IMR-90 (cell line): ENCODE results near the gene INSL3. TPM values are rescaled to one million over a fixed set of nuclear protein-coding genes. Genes with fewer than 3 reads are reported as not detected.

Experiments
- RAD21 ChIP-seq: IDR thresholded peaks from 2 replicates; pipeline ENCODE4 v1.6.1; 2012; ENCODE audit warnings: low read length, improper control_type of control experiment
- microRNA-seq, 2 experiments: library from miRNA; stranded (forward) in 1 of 2; unstranded in 1 of 2; fragments of 10-50 nt in 1 of 2; fragments of <30 nt in 1 of 2; gene quantifications in 1 of 2; microRNA quantifications in 1 of 2; one replicate each; pipeline versions ENCODE3 to v1.1.0; 2013 to 2020; ENCODE audit not compliant: insufficient read depth in 1 of 2, insufficient read length in 1 of 2, unreplicated experiment in 1 of 2
- polyA plus RNA-seq, 3 experiments: library from polyadenylated mRNA; depleted of rRNA; stranded (reverse); fragments of >200 nt; gene quantifications; 2 replicates each; pipeline ENCODE4 v1.2.3, GENCODE V29; 2012; ENCODE audit warnings: low replicate concordance in 1 of 3
- small RNA-seq, 5 experiments: library from RNA; depleted of rRNA; stranded (forward); fragments of <200 nt; gene quantifications; one replicate each; pipeline ENCODE3, GENCODE V24; 2012
- total RNA-seq: library from RNA; depleted of rRNA; stranded (reverse); fragments of >200 nt; gene quantifications from 2 replicates; pipeline ENCODE4 v1.2.3, GENCODE V29; 2012; rRNA removed

Gene INSL3
- total and polyA plus RNA-seq, 2 of the 4 experiments (the other 2 are of a cell fraction), result not detected

DNA sequence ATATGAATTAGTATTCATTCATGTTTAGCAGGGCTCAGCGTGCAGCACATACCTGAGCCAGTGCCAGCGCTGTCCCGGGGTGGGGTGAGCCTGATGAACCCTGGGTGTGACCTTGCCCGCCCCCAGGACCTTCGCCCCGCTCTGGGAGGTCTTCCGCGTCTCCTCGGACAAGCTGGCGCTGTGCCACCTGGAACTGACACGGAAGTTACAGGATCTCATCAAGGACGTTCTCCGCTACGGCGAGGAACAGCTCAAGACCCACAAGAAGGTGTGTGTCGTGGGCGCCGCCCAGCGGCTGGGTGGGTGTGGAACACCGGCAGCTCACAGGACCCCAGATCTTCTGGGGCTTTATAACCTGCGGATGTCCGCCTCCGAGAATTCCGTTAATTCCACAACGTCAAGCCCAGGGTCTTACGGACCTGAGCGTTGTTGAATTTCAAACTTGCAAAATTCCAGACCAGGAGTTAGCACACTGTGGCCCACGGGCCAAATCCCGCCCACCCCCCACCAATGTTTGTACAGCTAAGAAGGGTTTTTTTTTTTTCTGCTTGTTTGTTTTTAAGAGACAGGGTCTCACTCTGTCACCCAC lies 54.7 kb downstream of the INSL3 start (continued):
- TF ChIP-seq RAD21, result peak; percentile 89

Small RNA genes lying within 50 kb of the gene (microRNA-seq; reads per million reads assigned to microRNA genes)
- not detected for gene SNORA68 (ENCODE audit: insufficient read depth, insufficient read length)

Small RNA genes lying within 50 kb of the gene (small RNA-seq; reads per million reads assigned to genes)
- 0 reads per million in 5 experiments for gene SNORA68

Other genes with a start within 250 kb of the INSL3 start
- under 0.01 and 0.18 TPM in 2 replicates for gene UNC13A, start 133.2 kb downstream of the INSL3 start, total RNA-seq
- 0.16 and 0.22 TPM in 2 replicates for gene UNC13A, start 133.2 kb downstream of the INSL3 start, polyA plus RNA-seq (2012; rRNA removed)
- gene MAP1S, start 102.0 kb downstream of the INSL3 start, total RNA-seq, result 6.1 and 10.6 TPM in 2 replicates
- 48.6 and 50.1 TPM in 2 replicates for gene MAP1S, start 102.0 kb downstream of the INSL3 start, polyA plus RNA-seq (2012; rRNA removed)
- 0.18 and 0.28 TPM in 2 replicates for gene FCHO1, start 70.0 kb downstream of the INSL3 start, total RNA-seq
- gene FCHO1, start 70.0 kb downstream of the INSL3 start, polyA plus RNA-seq (2012; rRNA removed), result 1.0 and 1.7 TPM in 2 replicates
- gene B3GNT3, start 26.4 kb downstream of the INSL3 start, total RNA-seq, result not detected in 2 replicates
- not detected in 2 replicates for gene B3GNT3, start 26.4 kb downstream of the INSL3 start, polyA plus RNA-seq (2012; rRNA removed)
- gene JAK3, start 26.5 kb upstream of the INSL3 start, total RNA-seq, result 0.28 and 0.36 TPM in 2 replicates
- gene JAK3, start 26.5 kb upstream of the INSL3 start, polyA plus RNA-seq (2012; rRNA removed), result 1.2 and 1.5 TPM in 2 replicates
- gene RPL18A, start 38.4 kb upstream of the INSL3 start, total RNA-seq, result 1,241 and 1,351 TPM in 2 replicates
- gene RPL18A, start 38.4 kb upstream of the INSL3 start, polyA plus RNA-seq (2012; rRNA removed), result 1,735 and 2,064 TPM in 2 replicates
- gene SLC5A5, start 50.4 kb upstream of the INSL3 start, total RNA-seq, result not detected in 2 replicates
- not detected in 2 replicates for gene SLC5A5, start 50.4 kb upstream of the INSL3 start, polyA plus RNA-seq (2012; rRNA removed)
- 29.4 and 30.1 TPM in 2 replicates for gene CCDC124, start 111.5 kb upstream of the INSL3 start, total RNA-seq
- gene CCDC124, start 111.5 kb upstream of the INSL3 start, polyA plus RNA-seq (2012; rRNA removed), result 112 and 148 TPM in 2 replicates
- gene KCNN1, start 145.6 kb upstream of the INSL3 start, total RNA-seq, result under 0.01 TPM in 1 of 2 replicates, not detected in the other
- gene KCNN1, start 145.6 kb upstream of the INSL3 start, polyA plus RNA-seq (2012; rRNA removed), result 0.09 and 0.36 TPM in 2 replicates
- 1.4 and 1.9 TPM in 2 replicates for gene ARRDC2, start 186.7 kb upstream of the INSL3 start, total RNA-seq
- gene ARRDC2, start 186.7 kb upstream of the INSL3 start, polyA plus RNA-seq (2012; rRNA removed), result 4.5 and 4.9 TPM in 2 replicates